Measurements from ENCODE around the gene NANOGP8. TPM values are rescaled to one million over a fixed set of nuclear protein-coding genes. Genes with fewer than 3 reads are reported as not detected.

The NANOGP8 gene
- total and polyA plus RNA-seq, 4 donors: 0.17 TPM; not detected in 3

GRCh38 chr15:35129361-35129760 lies 44.3 kb upstream of the NANOGP8 start:
- Histone ChIP-seq H3K4me3 (ENCODE audit: low read depth in 1 of 3, low read length in 3 of 3) (no peak overlapping the region), H3K36me3 (ENCODE audit: control insufficient read depth in 4 of 4, insufficient read depth in 3 of 4, low read depth in 1 of 4, low read length in 3 of 4) (no peaks in the 10 kb centered on the region), H3K27me3 (ENCODE audit: control insufficient read depth in 4 of 4, insufficient read depth in 4 of 4, low read length in 3 of 4) (no peaks in the 10 kb centered on the region), H3K4me1 (ENCODE audit: control insufficient read depth in 4 of 4, insufficient read depth in 4 of 4, low read length in 3 of 4) (no peaks in the 10 kb centered on the region), H3K27ac (ENCODE audit: low read depth in 1 of 2, low read length in 2 of 2) (no peak overlapping the region), H3K9ac (ENCODE audit: low read depth in 1 of 2, low read length in 2 of 2) (no peak overlapping the region), H3K9me3 (ENCODE audit: control insufficient read depth in 4 of 4, low read length in 3 of 4) (no peaks in the 10 kb centered on the region)
- no peak for DNase-seq (ENCODE audit: low spot score)
- TF ChIP-seq HNF4G (IDR thresholded peaks at IDR 0.05) (no peak), NR2F2 (IDR thresholded peaks at IDR 0.05) (no peak), YY1 (IDR thresholded peaks at IDR 0.05) (no peak), HNF4A (conservative IDR thresholded peaks at IDR 0.05) (no peak), REST (IDR thresholded peaks at IDR 0.05) (no peak), JUND (IDR thresholded peaks at IDR 0.05) (no peak), EGR1 (IDR thresholded peaks at IDR 0.05; ENCODE audit: low read depth in 2 of 2) (no peak), TAF1 (conservative IDR thresholded peaks at IDR 0.05) (no peak), RXRA (IDR thresholded peaks at IDR 0.05) (no peak)
- 98% methylated on average over 4 of the region's 4 CpGs for WGBS

- WGBS: 97% methylated on average over 1 of the region's 1 CpG
- no peaks in the 10 kb centered on the region for H3K36me3 ChIP-seq (ENCODE audit: control insufficient read depth in 4 of 4, insufficient read depth in 3 of 4, low read depth in 1 of 4, low read length in 3 of 4)
- TF ChIP-seq RAD21 (IDR thresholded peaks at IDR 0.05): no peak
- TF ChIP-seq GABPA (IDR thresholded peaks at IDR 0.05 in 1 of 2, conservative IDR thresholded peaks at IDR 0.05 in 1 of 2): no peak
- no peak for TF ChIP-seq HNF4A (conservative IDR thresholded peaks at IDR 0.05)
- no peak for TF ChIP-seq ATF3 (IDR thresholded peaks at IDR 0.05)
- no peak for TF ChIP-seq HNF4G (IDR thresholded peaks at IDR 0.05)
- no peak for TF ChIP-seq TAF1 (conservative IDR thresholded peaks at IDR 0.05)
- TF ChIP-seq REST (IDR thresholded peaks at IDR 0.05): no peak
- no peak for TF ChIP-seq FOXA1 (IDR thresholded peaks at IDR 0.05)
- TF ChIP-seq MAX (IDR thresholded peaks at IDR 0.05): no peak
- no peak for TF ChIP-seq RXRA (IDR thresholded peaks at IDR 0.05)
- TF ChIP-seq EGR1 (IDR thresholded peaks at IDR 0.05; ENCODE audit: low read depth in 2 of 2): no peak
- no peak for TF ChIP-seq SP1 (IDR thresholded peaks at IDR 0.05)
- TF ChIP-seq JUND (IDR thresholded peaks at IDR 0.05): no peak
- no peak for TF ChIP-seq YY1 (IDR thresholded peaks at IDR 0.05)
- no peak for TF ChIP-seq FOXA2 (IDR thresholded peaks at IDR 0.05)
- TF ChIP-seq ZBTB33 (IDR thresholded peaks at IDR 0.05): no peak
- no peak for DNase-seq (ENCODE audit: low spot score)
- H3K4me3 ChIP-seq (ENCODE audit: low read depth in 1 of 3, low read length in 3 of 3): no peak overlapping the region
- H3K9me3 ChIP-seq (ENCODE audit: control insufficient read depth in 4 of 4, low read length in 3 of 4): no peaks in the 10 kb centered on the region
- no peak overlapping the region for H3K27ac ChIP-seq (ENCODE audit: low read depth in 1 of 2, low read length in 2 of 2)
- no peaks in the 10 kb centered on the region for H3K27me3 ChIP-seq (ENCODE audit: control insufficient read depth in 4 of 4, insufficient read depth in 4 of 4, low read length in 3 of 4)
- no peaks in the 10 kb centered on the region for H3K4me1 ChIP-seq (ENCODE audit: control insufficient read depth in 4 of 4, insufficient read depth in 4 of 4, low read length in 3 of 4)
- H3K9ac ChIP-seq (ENCODE audit: low read depth in 1 of 2, low read length in 2 of 2): no peak overlapping the region
Observed at GRCh38 chr15:35127717-35128116, 42.6 kb upstream of the NANOGP8 start.
